CD8-positive, alpha-beta memory T cell (primary cell): ENCODE results near the gene CDK14. TPM values are rescaled to one million over a fixed set of nuclear protein-coding genes. Genes with fewer than 3 reads are reported as not detected.
"Not testable (repeated sequence)": the region's sequence is repeated elsewhere in the genome, so short reads cannot be mapped to it uniquely, and the experiment has no call there.

Experiments
- CTCF ChIA-PET: fragments of 350-600 bp; sonication (Branson Sonifier 250); formaldehyde crosslinking; loops from one replicate; lab custom pipeline; 2021; ENCODE audit warnings: antibody characterized with exemption; lab: Charles Lee
- POLR2A ChIA-PET: fragments of 350-600 bp; sonication (Branson Sonifier 250); formaldehyde crosslinking; loops from one replicate; lab custom pipeline; 2021; ENCODE audit warnings: antibody characterized with exemption; lab: Charles Lee
- DNase-seq, 5 donors: peaks; one replicate each; pipeline versions ENCODE4 v3.0.0 to v3.0.0-alpha.2; 2020 to 2022; ENCODE audit warnings: mixed read lengths in 1 of 5
- H3K27ac ChIP-seq: one replicate; pipeline ENCODE4 v1.7.0; 2013; ENCODE audit warnings: low read depth, mild to moderate bottlenecking, low read length, moderate library complexity
- H3K27me3 ChIP-seq: 2 replicates; pipeline ENCODE4 v1.7.0; 2013; ENCODE audit warnings: low read length, mild to moderate bottlenecking; ENCODE audit not compliant: insufficient read depth, poor library complexity, severe bottlenecking
- H3K36me3 ChIP-seq: 2 replicates; pipeline ENCODE4 v1.7.0; 2013; ENCODE audit warnings: mild to moderate bottlenecking, low read length, moderate library complexity; ENCODE audit not compliant: insufficient read depth
- H3K4me1 ChIP-seq: 2 replicates; pipeline ENCODE4 v1.7.0; 2013; ENCODE audit warnings: mild to moderate bottlenecking, low read length, moderate library complexity; ENCODE audit not compliant: insufficient read depth
- H3K4me3 ChIP-seq: 2 replicates; pipeline ENCODE4 v1.7.0; 2013; ENCODE audit warnings: mild to moderate bottlenecking, low read length
- H3K9me3 ChIP-seq: 2 replicates; pipeline ENCODE4 v1.7.0; 2013; ENCODE audit warnings: mild to moderate bottlenecking, low read length
- H3K27ac Mint-ChIP-seq, 8 donors: one replicate each; pipeline ENCODE4 v1.8.0; 2020 to 2021; ENCODE audit warnings: mixed read lengths in 8 of 8, mild to moderate bottlenecking in 6 of 8, inconsistent platforms in 3 of 8, moderate library complexity in 3 of 8
- H3K27me3 Mint-ChIP-seq, 2 donors: one replicate each; pipeline ENCODE4 v1.8.0; 2020 to 2021; ENCODE audit warnings: mixed read lengths in 2 of 2, mild to moderate bottlenecking in 1 of 2, moderate library complexity in 1 of 2
- H3K36me3 Mint-ChIP-seq, 3 donors: one replicate each; pipeline ENCODE4 v1.8.0; 2020 to 2021; ENCODE audit warnings: mixed read lengths in 3 of 3, inconsistent platforms in 1 of 3, mild to moderate bottlenecking in 1 of 3
- H3K4me1 Mint-ChIP-seq, 3 donors: one replicate each; pipeline ENCODE4 v1.8.0; 2020 to 2021; ENCODE audit warnings: mixed read lengths in 3 of 3, inconsistent platforms in 1 of 3, mild to moderate bottlenecking in 1 of 3
- H3K4me3 Mint-ChIP-seq, 7 donors: one replicate each; pipeline ENCODE4 v1.8.0; 2020 to 2021; ENCODE audit warnings: mixed read lengths in 7 of 7, mild to moderate bottlenecking in 6 of 7, moderate library complexity in 4 of 7, inconsistent platforms in 2 of 7
- H3K9me3 Mint-ChIP-seq, 5 donors: one replicate each; pipeline ENCODE4 v1.8.0; 2020 to 2022; ENCODE audit warnings: mixed read lengths in 5 of 5, mild to moderate bottlenecking in 3 of 5, moderate library complexity in 2 of 5, inconsistent platforms in 1 of 5
- polyA plus RNA-seq: library from polyadenylated mRNA; unstranded; fragments of 300-500 nt; fragmentation: Illumina TruSeq; gene quantifications from one replicate; pipeline ENCODE4 v1.2.3, GENCODE V29; 2021
- total RNA-seq, 2 experiments: library from RNA; stranded (reverse); gene quantifications; one replicate each; pipeline ENCODE4 v1.2.3, GENCODE V29; 2021

CDK14 gene
- total and polyA plus RNA-seq, 3 experiments from 2014 or later: 0.05 to 0.20 TPM; not detected in 1

- H3K27ac ChIP-seq: no peak overlapping the region
- Mint-ChIP-seq H3K27ac (no peak overlapping the region), H3K27me3 (no peaks in the 10 kb centered on the region), H3K36me3 (no peaks in the 10 kb centered on the region), H3K4me1 (no peaks in the 10 kb centered on the region), H3K4me3 (no peak overlapping the region), H3K9me3 (peaks cover 0 to 6% (median 2%) of the 10 kb centered on the region in 5 donors)
- no peaks in the 10 kb centered on the region for H3K4me1 ChIP-seq
- no peaks in the 10 kb centered on the region for H3K27me3 ChIP-seq
- no peaks in the 10 kb centered on the region for H3K36me3 ChIP-seq
- H3K9me3 ChIP-seq: no peaks in the 10 kb centered on the region
- ChIA-PET POLR2A (no interaction called here), CTCF (no interaction called here)
- no peak for DNase-seq
- no peak overlapping the region for H3K4me3 ChIP-seq
Measured at GRCh38 chr7:90749262-90749661, 153.1 kb downstream of the CDK14 start.

- Histone ChIP-seq H3K4me3 (no peak overlapping the region), H3K4me1 (no peaks in the 10 kb centered on the region), H3K9me3 (no peaks in the 10 kb centered on the region), H3K27ac (no peak overlapping the region), H3K36me3 (no peaks in the 10 kb centered on the region), H3K27me3 (no peaks in the 10 kb centered on the region)
- no peak for DNase-seq
- no peaks in the 10 kb centered on the region for H3K36me3 Mint-ChIP-seq
- POLR2A ChIA-PET: no interaction called here
- no peak overlapping the region for H3K27ac Mint-ChIP-seq
- peaks cover 0 to 6% (median 2%) of the 10 kb centered on the region in 5 donors for H3K9me3 Mint-ChIP-seq
- no peaks in the 10 kb centered on the region for H3K27me3 Mint-ChIP-seq
- no peak overlapping the region for H3K4me3 Mint-ChIP-seq
- no peaks in the 10 kb centered on the region for H3K4me1 Mint-ChIP-seq
- CTCF ChIA-PET: no interaction called here
Measured at GRCh38 chr7:90749774-90750173, 153.7 kb downstream of the CDK14 start.

- ChIA-PET POLR2A (no interaction called here), CTCF (no interaction called here)
- H3K4me1 Mint-ChIP-seq: no peaks in the 10 kb centered on the region
Measured at GRCh38 chr7:90751595-90751994, 155.5 kb downstream of the CDK14 start.

GRCh38 chr7:90752051-90752450 lies 155.9 kb downstream of the CDK14 start:
- Mint-ChIP-seq H3K36me3 (no peaks in the 10 kb centered on the region), H3K4me1 (no peaks in the 10 kb centered on the region), H3K27me3 (no peaks in the 10 kb centered on the region), H3K4me3 (no peak overlapping the region), H3K27ac (no peak overlapping the region), H3K9me3 (peaks cover 0 to 6% (median 0%) of the 10 kb centered on the region in 5 donors)
- CTCF ChIA-PET: no interaction called here
- H3K27me3 ChIP-seq: no peaks in the 10 kb centered on the region
- no peak for DNase-seq
- POLR2A ChIA-PET: no interaction called here
- H3K4me1 ChIP-seq: no peaks in the 10 kb centered on the region
- no peaks in the 10 kb centered on the region for H3K9me3 ChIP-seq
- no peaks in the 10 kb centered on the region for H3K36me3 ChIP-seq
- no peak overlapping the region for H3K27ac ChIP-seq
- H3K4me3 ChIP-seq: no peak overlapping the region

More at GRCh38 chr7:90751595-90751994, 155.5 kb downstream of the CDK14 start:
- DNase-seq: no peak
- Histone ChIP-seq H3K4me1 (no peaks in the 10 kb centered on the region), H3K4me3 (no peak overlapping the region), H3K27me3 (no peaks in the 10 kb centered on the region), H3K27ac (no peak overlapping the region), H3K36me3 (no peaks in the 10 kb centered on the region), H3K9me3 (no peaks in the 10 kb centered on the region)
- no peaks in the 10 kb centered on the region for H3K27me3 Mint-ChIP-seq
- no peak overlapping the region for H3K27ac Mint-ChIP-seq
- H3K36me3 Mint-ChIP-seq: no peaks in the 10 kb centered on the region
- peaks cover 0 to 6% (median 0%) of the 10 kb centered on the region in 5 donors for H3K9me3 Mint-ChIP-seq
- no peak overlapping the region for H3K4me3 Mint-ChIP-seq

GRCh38 chr7:90755041-90755440 lies 158.9 kb downstream of the CDK14 start:
- no peak overlapping the region for H3K4me3 Mint-ChIP-seq
- DNase-seq: no peak
- H3K27me3 ChIP-seq: no peaks in the 10 kb centered on the region

GRCh38 chr7:90756366-90756765 lies 160.2 kb downstream of the CDK14 start:
- Histone ChIP-seq H3K27ac (no peak overlapping the region), H3K27me3 (no peaks in the 10 kb centered on the region), H3K36me3 (no peaks in the 10 kb centered on the region), H3K9me3 (no peaks in the 10 kb centered on the region), H3K4me1 (no peaks in the 10 kb centered on the region), H3K4me3 (no peak overlapping the region)
- no peak overlapping the region for H3K4me3 Mint-ChIP-seq
- H3K9me3 Mint-ChIP-seq: peaks cover 0 to 6% (median 2%) of the 10 kb centered on the region in 5 donors
- H3K27me3 Mint-ChIP-seq: no peaks in the 10 kb centered on the region
- no peaks in the 10 kb centered on the region for H3K36me3 Mint-ChIP-seq
- no peak overlapping the region for H3K27ac Mint-ChIP-seq
- POLR2A ChIA-PET: no interaction called here
- DNase-seq: no peak
- CTCF ChIA-PET: no interaction called here
- H3K4me1 Mint-ChIP-seq: no peaks in the 10 kb centered on the region

More at GRCh38 chr7:90755041-90755440, 158.9 kb downstream of the CDK14 start:
- no peak overlapping the region for H3K4me3 ChIP-seq
- Mint-ChIP-seq H3K27me3 (no peaks in the 10 kb centered on the region), H3K27ac (peak overlapping the region in 1 of 8 donors; percentile 62), H3K36me3 (no peaks in the 10 kb centered on the region), H3K4me1 (no peaks in the 10 kb centered on the region), H3K9me3 (peaks cover 0 to 6% (median 2%) of the 10 kb centered on the region in 5 donors)
- H3K9me3 ChIP-seq: no peaks in the 10 kb centered on the region
- H3K36me3 ChIP-seq: no peaks in the 10 kb centered on the region
- no peak overlapping the region for H3K27ac ChIP-seq
- ChIA-PET CTCF (no interaction called here), POLR2A (no interaction called here)
- H3K4me1 ChIP-seq: no peaks in the 10 kb centered on the region

GRCh38 chr7:90757565-90757950 lies 161.4 kb downstream of the CDK14 start:
- H3K27ac Mint-ChIP-seq, H3K4me1 ChIP-seq: not testable (repeated sequence)

GRCh38 chr7:90758933-90759562 lies 162.9 kb downstream of the CDK14 start:
- H3K36me3 Mint-ChIP-seq: no peaks in the 10 kb centered on the region

More at GRCh38 chr7:90757565-90757950, 161.4 kb downstream of the CDK14 start:
- H3K36me3 Mint-ChIP-seq, DNase-seq, H3K27ac ChIP-seq, H3K9me3 Mint-ChIP-seq, H3K4me1 Mint-ChIP-seq, POLR2A ChIA-PET, H3K27me3 ChIP-seq, H3K4me3 ChIP-seq, CTCF ChIA-PET, H3K4me3 Mint-ChIP-seq, H3K36me3 ChIP-seq, H3K27me3 Mint-ChIP-seq, H3K9me3 ChIP-seq: not testable (repeated sequence)

More at GRCh38 chr7:90758933-90759562, 162.9 kb downstream of the CDK14 start:
- no peak overlapping the region for H3K4me3 ChIP-seq
- H3K4me3 Mint-ChIP-seq: no peak overlapping the region
- H3K27me3 Mint-ChIP-seq: peaks cover 0 to 3% of the 10 kb centered on the region in 2 donors
- H3K9me3 Mint-ChIP-seq: peaks cover 0 to 4% (median 2%) of the 10 kb centered on the region in 5 donors
- no peaks in the 10 kb centered on the region for H3K27me3 ChIP-seq
- ChIA-PET CTCF (no interaction called here), POLR2A (no interaction called here)
- H3K4me1 ChIP-seq: no peaks in the 10 kb centered on the region
- no peak overlapping the region for H3K27ac ChIP-seq
- no peaks in the 10 kb centered on the region for H3K36me3 ChIP-seq
- no peak for DNase-seq
- no peaks in the 10 kb centered on the region for H3K9me3 ChIP-seq
- no peaks in the 10 kb centered on the region for H3K4me1 Mint-ChIP-seq
- no peak overlapping the region for H3K27ac Mint-ChIP-seq
